ENCODE measurements around the gene CD160. TPM values are rescaled to one million over a fixed set of nuclear protein-coding genes. Genes with fewer than 3 reads are reported as not detected.
"Not testable (repeated sequence)": the region's sequence is repeated elsewhere in the genome, so short reads cannot be mapped to it uniquely, and the experiment has no call there.

CD160 gene
- total and polyA plus RNA-seq, 2 experiments from 2014 or later = 0.06 TPM; not detected in 1

DNA sequence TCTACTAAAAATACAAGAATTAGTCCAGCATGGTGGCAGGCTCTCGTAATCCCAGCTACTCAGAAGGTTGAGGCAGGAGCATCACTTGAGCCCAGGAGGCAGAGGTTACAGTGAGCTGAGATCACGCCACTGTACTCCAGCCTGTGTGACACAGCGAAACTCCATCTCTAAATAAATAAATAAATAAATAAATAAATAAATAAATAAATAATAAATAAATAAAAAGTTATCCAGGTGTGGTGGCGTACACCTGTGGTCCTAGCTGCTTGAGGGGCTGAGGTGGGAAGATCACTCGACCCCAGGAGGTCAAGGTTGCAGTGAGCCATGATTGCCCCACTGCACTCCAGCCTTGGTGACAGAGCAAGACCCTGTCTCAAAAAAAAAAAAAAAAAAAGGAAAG, 834 bp upstream of the CD160 start:
- H3K79me2 ChIP-seq (replicated peaks; ENCODE audit: insufficient read depth); H3K9me3 Mint-ChIP-seq; H3K4me3 ChIP-seq; H3K4me1 Mint-ChIP-seq; H3K27me3 Mint-ChIP-seq (ENCODE audit: insufficient read depth, low read depth, poor library complexity); H3K4me2 ChIP-seq; H3K36me3 ChIP-seq (ENCODE audit: insufficient read depth); H2AFZ ChIP-seq; H3K9me2 ChIP-seq (ENCODE audit: insufficient read depth); H3K27ac ChIP-seq (ENCODE audit: low read depth); H3F3A ChIP-seq (replicated peaks; ENCODE audit: low read depth); ATAC-seq; H3K27ac Mint-ChIP-seq; H3K4me1 ChIP-seq (ENCODE audit: insufficient read depth); H4K20me1 ChIP-seq (replicated peaks; ENCODE audit: insufficient read depth); H3K36me3 Mint-ChIP-seq (ENCODE audit: low read depth); H3K4me3 Mint-ChIP-seq; DNase-seq (ENCODE audit: low spot score): not testable (repeated sequence)
- H3K27me3 ChIP-seq (ENCODE audit: insufficient read depth) = peaks cover 17% of the 10 kb centered on the region

DNA sequence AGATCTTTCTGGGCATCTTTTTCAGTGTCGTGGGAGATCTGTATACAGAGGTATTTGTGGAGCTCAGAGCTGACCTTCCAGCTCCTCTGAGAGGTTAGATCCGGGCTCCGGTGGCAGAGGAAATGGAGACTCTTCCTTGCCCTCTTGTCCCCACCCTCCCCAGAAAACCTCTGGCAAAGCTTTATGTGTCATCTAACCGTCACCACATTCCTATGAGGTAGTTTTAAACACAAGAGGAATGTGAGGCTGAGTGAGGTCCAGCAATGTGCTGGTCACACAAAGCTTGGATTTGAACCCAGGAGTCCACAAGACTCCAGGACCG, 1.2 kb downstream of the CD160 start:
- no peak; the same call in 2 of the 3 replicates for ATAC-seq
- Histone ChIP-seq H3K27ac (ENCODE audit: low read depth) (no peak overlapping the region), H4K20me1 (replicated peaks; ENCODE audit: insufficient read depth) (no peaks in the 10 kb centered on the region), H2AFZ (peak overlapping the region; percentile 99), H3K9me2 (ENCODE audit: insufficient read depth) (no peaks in the 10 kb centered on the region), H3K4me3 (peak overlapping the region; percentile 67), H3K36me3 (ENCODE audit: insufficient read depth) (no peaks in the 10 kb centered on the region), H3F3A (replicated peaks; ENCODE audit: low read depth) (no peaks in the 10 kb centered on the region), H3K79me2 (replicated peaks; ENCODE audit: insufficient read depth) (no peaks in the 10 kb centered on the region), H3K4me1 (ENCODE audit: insufficient read depth) (peaks cover 4% of the 10 kb centered on the region; the same call in 1 of the 2 replicates), H3K27me3 (ENCODE audit: insufficient read depth) (peaks cover 17% of the 10 kb centered on the region), H3K4me2 (peak overlapping the region; percentile 85)
- H3K9me3 Mint-ChIP-seq = no peaks in the 10 kb centered on the region; the same call in 2 of the 3 replicates
- H3K27me3 Mint-ChIP-seq (ENCODE audit: insufficient read depth, low read depth, poor library complexity) = peaks cover 5% of the 10 kb centered on the region
- no peak overlapping the region for H3K27ac Mint-ChIP-seq
- peaks cover 4% of the 10 kb centered on the region for H3K4me1 Mint-ChIP-seq
- H3K36me3 Mint-ChIP-seq (ENCODE audit: low read depth) = no peaks in the 10 kb centered on the region
- peak; percentile 42 for DNase-seq (ENCODE audit: low spot score)
- peak overlapping the region; percentile 67; the same call in 2 of the 3 replicates for H3K4me3 Mint-ChIP-seq
- TF ChIP-seq NANOG (IDR thresholded peaks at IDR 0.05; ENCODE audit: borderline replicate concordance) (no peak), EZH2 (IDR thresholded peaks at IDR 0.05; ENCODE audit: low read depth, unreplicated experiment) (no peak), JUNB (IDR thresholded peaks at IDR 0.05; ENCODE audit: unreplicated experiment) (no peak), STAT1 (IDR thresholded peaks at IDR 0.05; ENCODE audit: unreplicated experiment) (no peak), CREB1 (CRISPR knock-in tag; IDR thresholded peaks at IDR 0.05; ENCODE audit: low read depth) (no peak), EZH2phosphoT487 (IDR thresholded peaks at IDR 0.05; ENCODE audit: unreplicated experiment) (no peak), ZNF331 (CRISPR knock-in tag; IDR thresholded peaks at IDR 0.05; ENCODE audit: low read depth) (no peak)
- TF ChIP-seq, protein P1, sequence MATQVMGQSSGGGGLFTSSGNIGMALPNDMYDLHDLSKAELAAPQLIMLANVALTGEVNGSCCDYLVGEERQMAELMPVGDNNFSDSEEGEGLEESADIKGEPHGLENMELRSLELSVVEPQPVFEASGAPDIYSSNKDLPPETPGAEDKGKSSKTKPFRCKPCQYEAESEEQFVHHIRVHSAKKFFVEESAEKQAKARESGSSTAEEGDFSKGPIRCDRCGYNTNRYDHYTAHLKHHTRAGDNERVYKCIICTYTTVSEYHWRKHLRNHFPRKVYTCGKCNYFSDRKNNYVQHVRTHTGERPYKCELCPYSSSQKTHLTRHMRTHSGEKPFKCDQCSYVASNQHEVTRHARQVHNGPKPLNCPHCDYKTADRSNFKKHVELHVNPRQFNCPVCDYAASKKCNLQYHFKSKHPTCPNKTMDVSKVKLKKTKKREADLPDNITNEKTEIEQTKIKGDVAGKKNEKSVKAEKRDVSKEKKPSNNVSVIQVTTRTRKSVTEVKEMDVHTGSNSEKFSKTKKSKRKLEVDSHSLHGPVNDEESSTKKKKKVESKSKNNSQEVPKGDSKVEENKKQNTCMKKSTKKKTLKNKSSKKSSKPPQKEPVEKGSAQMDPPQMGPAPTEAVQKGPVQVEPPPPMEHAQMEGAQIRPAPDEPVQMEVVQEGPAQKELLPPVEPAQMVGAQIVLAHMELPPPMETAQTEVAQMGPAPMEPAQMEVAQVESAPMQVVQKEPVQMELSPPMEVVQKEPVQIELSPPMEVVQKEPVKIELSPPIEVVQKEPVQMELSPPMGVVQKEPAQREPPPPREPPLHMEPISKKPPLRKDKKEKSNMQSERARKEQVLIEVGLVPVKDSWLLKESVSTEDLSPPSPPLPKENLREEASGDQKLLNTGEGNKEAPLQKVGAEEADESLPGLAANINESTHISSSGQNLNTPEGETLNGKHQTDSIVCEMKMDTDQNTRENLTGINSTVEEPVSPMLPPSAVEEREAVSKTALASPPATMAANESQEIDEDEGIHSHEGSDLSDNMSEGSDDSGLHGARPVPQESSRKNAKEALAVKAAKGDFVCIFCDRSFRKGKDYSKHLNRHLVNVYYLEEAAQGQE (IDR thresholded peaks at IDR 0.05; ENCODE audit: unreplicated experiment) = no peak
- TF ChIP-seq, protein P2, sequence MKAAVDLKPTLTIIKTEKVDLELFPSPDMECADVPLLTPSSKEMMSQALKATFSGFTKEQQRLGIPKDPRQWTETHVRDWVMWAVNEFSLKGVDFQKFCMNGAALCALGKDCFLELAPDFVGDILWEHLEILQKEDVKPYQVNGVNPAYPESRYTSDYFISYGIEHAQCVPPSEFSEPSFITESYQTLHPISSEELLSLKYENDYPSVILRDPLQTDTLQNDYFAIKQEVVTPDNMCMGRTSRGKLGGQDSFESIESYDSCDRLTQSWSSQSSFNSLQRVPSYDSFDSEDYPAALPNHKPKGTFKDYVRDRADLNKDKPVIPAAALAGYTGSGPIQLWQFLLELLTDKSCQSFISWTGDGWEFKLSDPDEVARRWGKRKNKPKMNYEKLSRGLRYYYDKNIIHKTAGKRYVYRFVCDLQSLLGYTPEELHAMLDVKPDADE (IDR thresholded peaks at IDR 0.05) = no peak
- TF ChIP-seq, protein P3, sequence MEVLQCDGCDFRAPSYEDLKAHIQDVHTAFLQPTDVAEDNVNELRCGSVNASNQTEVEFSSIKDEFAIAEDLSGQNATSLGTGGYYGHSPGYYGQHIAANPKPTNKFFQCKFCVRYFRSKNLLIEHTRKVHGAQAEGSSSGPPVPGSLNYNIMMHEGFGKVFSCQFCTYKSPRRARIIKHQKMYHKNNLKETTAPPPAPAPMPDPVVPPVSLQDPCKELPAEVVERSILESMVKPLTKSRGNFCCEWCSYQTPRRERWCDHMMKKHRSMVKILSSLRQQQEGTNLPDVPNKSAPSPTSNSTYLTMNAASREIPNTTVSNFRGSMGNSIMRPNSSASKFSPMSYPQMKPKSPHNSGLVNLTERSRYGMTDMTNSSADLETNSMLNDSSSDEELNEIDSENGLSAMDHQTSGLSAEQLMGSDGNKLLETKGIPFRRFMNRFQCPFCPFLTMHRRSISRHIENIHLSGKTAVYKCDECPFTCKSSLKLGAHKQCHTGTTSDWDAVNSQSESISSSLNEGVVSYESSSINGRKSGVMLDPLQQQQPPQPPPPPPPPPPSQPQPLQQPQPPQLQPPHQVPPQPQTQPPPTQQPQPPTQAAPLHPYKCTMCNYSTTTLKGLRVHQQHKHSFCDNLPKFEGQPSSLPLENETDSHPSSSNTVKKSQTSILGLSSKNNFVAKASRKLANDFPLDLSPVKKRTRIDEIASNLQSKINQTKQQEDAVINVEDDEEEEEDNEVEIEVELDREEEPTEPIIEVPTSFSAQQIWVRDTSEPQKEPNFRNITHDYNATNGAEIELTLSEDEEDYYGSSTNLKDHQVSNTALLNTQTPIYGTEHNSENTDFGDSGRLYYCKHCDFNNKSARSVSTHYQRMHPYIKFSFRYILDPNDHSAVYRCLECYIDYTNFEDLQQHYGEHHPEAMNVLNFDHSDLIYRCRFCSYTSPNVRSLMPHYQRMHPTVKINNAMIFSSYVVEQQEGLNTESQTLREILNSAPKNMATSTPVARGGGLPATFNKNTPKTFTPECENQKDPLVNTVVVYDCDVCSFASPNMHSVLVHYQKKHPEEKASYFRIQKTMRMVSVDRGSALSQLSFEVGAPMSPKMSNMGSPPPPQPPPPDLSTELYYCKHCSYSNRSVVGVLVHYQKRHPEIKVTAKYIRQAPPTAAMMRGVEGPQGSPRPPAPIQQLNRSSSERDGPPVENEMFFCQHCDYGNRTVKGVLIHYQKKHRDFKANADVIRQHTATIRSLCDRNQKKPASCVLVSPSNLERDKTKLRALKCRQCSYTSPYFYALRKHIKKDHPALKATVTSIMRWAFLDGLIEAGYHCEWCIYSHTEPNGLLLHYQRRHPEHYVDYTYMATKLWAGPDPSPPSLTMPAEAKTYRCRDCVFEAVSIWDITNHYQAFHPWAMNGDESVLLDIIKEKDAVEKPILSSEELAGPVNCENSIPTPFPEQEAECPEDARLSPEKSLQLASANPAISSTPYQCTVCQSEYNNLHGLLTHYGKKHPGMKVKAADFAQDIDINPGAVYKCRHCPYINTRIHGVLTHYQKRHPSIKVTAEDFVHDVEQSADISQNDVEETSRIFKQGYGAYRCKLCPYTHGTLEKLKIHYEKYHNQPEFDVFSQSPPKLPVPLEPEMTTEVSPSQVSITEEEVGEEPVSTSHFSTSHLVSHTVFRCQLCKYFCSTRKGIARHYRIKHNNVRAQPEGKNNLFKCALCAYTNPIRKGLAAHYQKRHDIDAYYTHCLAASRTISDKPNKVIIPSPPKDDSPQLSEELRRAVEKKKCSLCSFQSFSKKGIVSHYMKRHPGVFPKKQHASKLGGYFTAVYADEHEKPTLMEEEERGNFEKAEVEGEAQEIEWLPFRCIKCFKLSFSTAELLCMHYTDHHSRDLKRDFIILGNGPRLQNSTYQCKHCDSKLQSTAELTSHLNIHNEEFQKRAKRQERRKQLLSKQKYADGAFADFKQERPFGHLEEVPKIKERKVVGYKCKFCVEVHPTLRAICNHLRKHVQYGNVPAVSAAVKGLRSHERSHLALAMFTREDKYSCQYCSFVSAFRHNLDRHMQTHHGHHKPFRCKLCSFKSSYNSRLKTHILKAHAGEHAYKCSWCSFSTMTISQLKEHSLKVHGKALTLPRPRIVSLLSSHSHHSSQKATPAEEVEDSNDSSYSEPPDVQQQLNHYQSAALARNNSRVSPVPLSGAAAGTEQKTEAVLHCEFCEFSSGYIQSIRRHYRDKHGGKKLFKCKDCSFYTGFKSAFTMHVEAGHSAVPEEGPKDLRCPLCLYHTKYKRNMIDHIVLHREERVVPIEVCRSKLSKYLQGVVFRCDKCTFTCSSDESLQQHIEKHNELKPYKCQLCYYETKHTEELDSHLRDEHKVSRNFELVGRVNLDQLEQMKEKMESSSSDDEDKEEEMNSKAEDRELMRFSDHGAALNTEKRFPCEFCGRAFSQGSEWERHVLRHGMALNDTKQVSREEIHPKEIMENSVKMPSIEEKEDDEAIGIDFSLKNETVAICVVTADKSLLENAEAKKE (CRISPR knock-in tag; IDR thresholded peaks at IDR 0.05) = no peak
